Measurements from ENCODE around the gene WNK2.

GRCh38 chr9:93228030-93228429 lies 44.1 kb downstream of the WNK2 start:
- TF ChIP-seq CTCF (conservative IDR thresholded peaks at IDR 0.05; ENCODE audit: low read depth, low read length) (no peak), POLR2A (IDR thresholded peaks at IDR 0.05; ENCODE audit: low read depth, low read length) (no peak), RCOR1 (IDR thresholded peaks at IDR 0.05; ENCODE audit: insufficient replicate concordance, low read length) (no peak), CHD1 (IDR thresholded peaks at IDR 0.05; ENCODE audit: low read depth, low read length) (no peak), RAD21 (IDR thresholded peaks at IDR 0.05; ENCODE audit: low read length) (no peak), RFX5 (IDR thresholded peaks at IDR 0.05; ENCODE audit: low read depth, low read length) (no peak)

Measured in IMR-90 (cell line).